HG03442 (cell line): ENCODE data around the gene GRIA3.
"Not testable (repeated sequence)": the region's sequence is repeated elsewhere in the genome, so short reads cannot be mapped to it uniquely, and the experiment has no call there.

Source experiments
- ATAC-seq: cut with Tn5 transposase; IDR thresholded peaks from one replicate; pipeline ENCODE4 v1.9.1; 2021; ENCODE audit warnings: mild to moderate bottlenecking, moderate library complexity; ENCODE audit not compliant: unreplicated experiment

Gene GRIA3

GRCh38 chrX:123339221-123339905 lies 155.3 kb downstream of the GRIA3 start:
- ATAC-seq, result peak; percentile 74

GRCh38 chrX:123340696-123341095 lies 156.6 kb downstream of the GRIA3 start:
- ATAC-seq, result peak; percentile 43

- no peak for ATAC-seq
Observed at GRCh38 chrX:123348468-123348867, 164.4 kb downstream of the GRIA3 start.

- ATAC-seq, result no peak
Observed at GRCh38 chrX:123350226-123350625, 166.1 kb downstream of the GRIA3 start.

GRCh38 chrX:123357941-123358340 lies 173.9 kb downstream of the GRIA3 start:
- peak; percentile 96 for ATAC-seq

GRCh38 chrX:123358457-123358856 lies 174.4 kb downstream of the GRIA3 start:
- no peak for ATAC-seq

- no peak for ATAC-seq
Observed at GRCh38 chrX:123361371-123361770, 177.3 kb downstream of the GRIA3 start.

GRCh38 chrX:123386196-123386595 lies 202.1 kb downstream of the GRIA3 start:
- ATAC-seq, result not testable (repeated sequence)

GRCh38 chrX:123392921-123393320 lies 208.8 kb downstream of the GRIA3 start:
- no peak for ATAC-seq

GRCh38 chrX:123399709-123400108 lies 215.6 kb downstream of the GRIA3 start:
- ATAC-seq, result no peak

- ATAC-seq, result no peak
Observed at GRCh38 chrX:123405231-123405630, 221.2 kb downstream of the GRIA3 start.

- ATAC-seq, result peak; percentile 44
Observed at GRCh38 chrX:123408821-123409737, 225.0 kb downstream of the GRIA3 start.

- no peak for ATAC-seq
Observed at GRCh38 chrX:123422875-123423274, 238.8 kb downstream of the GRIA3 start.

- peak; percentile 96 for ATAC-seq
Observed at GRCh38 chrX:123424546-123424945, 240.5 kb downstream of the GRIA3 start.

GRCh38 chrX:123425471-123425870 lies 241.4 kb downstream of the GRIA3 start:
- ATAC-seq, result no peak

GRCh38 chrX:123425904-123426303 lies 241.8 kb downstream of the GRIA3 start:
- ATAC-seq, result no peak

GRCh38 chrX:123432361-123433150 lies 248.5 kb downstream of the GRIA3 start:
- no peak for ATAC-seq

GRCh38 chrX:123436512-123437136 lies 252.5 kb downstream of the GRIA3 start:
- ATAC-seq, result no peak

- ATAC-seq, result not testable (repeated sequence)
Observed at GRCh38 chrX:123439926-123440325, 255.8 kb downstream of the GRIA3 start.

- no peak for ATAC-seq
Observed at GRCh38 chrX:123442764-123443163, 258.7 kb downstream of the GRIA3 start.

GRCh38 chrX:123447506-123447905 lies 263.4 kb downstream of the GRIA3 start:
- no peak for ATAC-seq
